ENCODE measurements around the gene OR8J3. TPM values are rescaled to one million over a fixed set of nuclear protein-coding genes. Genes with fewer than 3 reads are reported as not detected.

OR8J3 gene
- total RNA-seq = not detected in 2 replicates

GRCh38 chr11:56140151-56140661, at the start of gene OR8J3:
Gene OR8J3 (minus strand): TSS chr11:56140201. CDS start chr11:56137718, 2,483 bp downstream.

GRCh38 chr11:56176318-56176717, 36.3 kb upstream of the OR8J3 start, which contains the start of gene OR5J2:
Gene OR5J2 (plus strand): TSS chr11:56176618. CDS start chr11:56176618, 0 bp downstream.

GRCh38 chr11:56160217-56160616, 20.2 kb upstream of the OR8J3 start, which contains the start of gene OR8K5:
Gene OR8K5 (minus strand): TSS chr11:56160317. CDS start chr11:56160317, 0 bp downstream.

GRCh38 chr11:56122073-56122472, 17.9 kb downstream of the OR8J3 start, which contains the start of gene OR8H3:
Gene OR8H3 (plus strand): TSS chr11:56122373. CDS start chr11:56122373, 0 bp downstream.

GRCh38 chr11:56103210-56103737, 36.7 kb downstream of the OR8J3 start, which contains the start of gene OR8H2:
Gene OR8H2 (plus strand): TSS chr11:56103687. CDS start chr11:56105043, 1,356 bp downstream.

GRCh38 chr11:56093008-56093407, 47.0 kb downstream of the OR8J3 start, which contains the start of gene OR8I2:
Gene OR8I2 (plus strand): TSS chr11:56093308. CDS start chr11:56093308, 0 bp downstream.

Other genes with a start within 250 kb of the OR8J3 start
- gene OR5W2, start 225.6 kb downstream of the OR8J3 start, total RNA-seq = not detected in 2 replicates
- gene OR5I1, start 203.8 kb downstream of the OR8J3 start, total RNA-seq = not detected in 2 replicates
- gene OR10AG1, start 170.3 kb downstream of the OR8J3 start, total RNA-seq = not detected in 2 replicates
- gene OR5F1, start 145.6 kb downstream of the OR8J3 start, total RNA-seq = not detected in 2 replicates
- not detected in 2 replicates for gene OR5AS1, start 112.5 kb downstream of the OR8J3 start, total RNA-seq
- not detected in 2 replicates for gene OR8I2, start 46.9 kb downstream of the OR8J3 start, total RNA-seq
- not detected in 2 replicates for gene OR8H2, start 36.5 kb downstream of the OR8J3 start, total RNA-seq
- not detected in 2 replicates for gene OR8H3, start 17.8 kb downstream of the OR8J3 start, total RNA-seq
- not detected in 2 replicates for gene OR8K5, start 20.1 kb upstream of the OR8J3 start, total RNA-seq
- gene OR5J2, start 36.4 kb upstream of the OR8J3 start, total RNA-seq = not detected in 2 replicates
- gene OR5T2, start 94.1 kb upstream of the OR8J3 start, total RNA-seq = not detected in 2 replicates
- not detected in 2 replicates for gene OR5T3, start 112.1 kb upstream of the OR8J3 start, total RNA-seq
- not detected in 2 replicates for gene OR5T1, start 134.0 kb upstream of the OR8J3 start, total RNA-seq
- gene OR8H1, start 152.1 kb upstream of the OR8J3 start, total RNA-seq = not detected in 2 replicates
- gene OR8K3, start 174.9 kb upstream of the OR8J3 start, total RNA-seq = not detected in 2 replicates
- gene OR8K1, start 205.8 kb upstream of the OR8J3 start, total RNA-seq = not detected in 2 replicates
- gene OR8J1, start 214.1 kb upstream of the OR8J3 start, total RNA-seq = not detected in 2 replicates
- gene OR8U1, start 235.4 kb upstream of the OR8J3 start, total RNA-seq = not detected in 2 replicates